Fibroblast of skin of left quadriceps (primary cell): ENCODE measurements around the gene TSEN15.
"Not testable (repeated sequence)": the region's sequence is repeated elsewhere in the genome, so short reads cannot be mapped to it uniquely, and the experiment has no call there.

Source experiments
- DNase-seq, 2 experiments: peaks; one replicate each; pipeline ENCODE4 v3.0.0-alpha.2; 2013; ENCODE audit warnings: low read depth in 2 of 2

The TSEN15 gene

GRCh38 chr1:184053881-184054280, 2.4 kb downstream of the TSEN15 start:
- DNase-seq, result no peak

- peak; percentile 80 to 85 for DNase-seq
Observed at GRCh38 chr1:184056921-184057555, 5.5 kb downstream of the TSEN15 start.

- no peak for DNase-seq
Observed at GRCh38 chr1:184059887-184060286, 8.4 kb downstream of the TSEN15 start.

GRCh38 chr1:184060316-184060715, 8.8 kb downstream of the TSEN15 start:
- peak; percentile 34 to 35 for DNase-seq

- DNase-seq, result peak; percentile 70 to 78
Observed at GRCh38 chr1:184061396-184062003, 10.0 kb downstream of the TSEN15 start.

- DNase-seq, result no peak
Observed at GRCh38 chr1:184062640-184063286, 11.2 kb downstream of the TSEN15 start.

GRCh38 chr1:184065559-184065958, 14.0 kb downstream of the TSEN15 start:
- no peak for DNase-seq

- DNase-seq, result no peak
Observed at GRCh38 chr1:184068354-184068753, 16.8 kb downstream of the TSEN15 start.

GRCh38 chr1:184069675-184070074, 18.1 kb downstream of the TSEN15 start:
- DNase-seq, result no peak

- DNase-seq, result no peak
Observed at GRCh38 chr1:184072376-184072775, 20.8 kb downstream of the TSEN15 start.

GRCh38 chr1:184074383-184074782, 22.9 kb downstream of the TSEN15 start:
- no peak for DNase-seq

GRCh38 chr1:184075055-184076029, 23.8 kb downstream of the TSEN15 start:
- peak; percentile 39 to 43 for DNase-seq

- no peak for DNase-seq
Observed at GRCh38 chr1:184078564-184079249, 27.2 kb downstream of the TSEN15 start.

- no peak for DNase-seq
Observed at GRCh38 chr1:184080309-184080708, 28.8 kb downstream of the TSEN15 start.

- DNase-seq, result no peak
Observed at GRCh38 chr1:184082541-184083415, 31.2 kb downstream of the TSEN15 start.

- DNase-seq, result no peak
Observed at GRCh38 chr1:184085667-184086066, 34.1 kb downstream of the TSEN15 start.

GRCh38 chr1:184088037-184088436, 36.5 kb downstream of the TSEN15 start:
- DNase-seq, result no peak

GRCh38 chr1:184093071-184093470, 41.5 kb downstream of the TSEN15 start:
- DNase-seq, result no peak

- no peak for DNase-seq
Observed at GRCh38 chr1:184096005-184096404, 44.5 kb downstream of the TSEN15 start.

GRCh38 chr1:184096580-184096979, 45.0 kb downstream of the TSEN15 start:
- not testable (repeated sequence) for DNase-seq
